ENCODE measurements around the gene ATP9A.
"Not testable (repeated sequence)": the region's sequence is repeated elsewhere in the genome, so short reads cannot be mapped to it uniquely, and the experiment has no call there.

The ATP9A gene

DNA sequence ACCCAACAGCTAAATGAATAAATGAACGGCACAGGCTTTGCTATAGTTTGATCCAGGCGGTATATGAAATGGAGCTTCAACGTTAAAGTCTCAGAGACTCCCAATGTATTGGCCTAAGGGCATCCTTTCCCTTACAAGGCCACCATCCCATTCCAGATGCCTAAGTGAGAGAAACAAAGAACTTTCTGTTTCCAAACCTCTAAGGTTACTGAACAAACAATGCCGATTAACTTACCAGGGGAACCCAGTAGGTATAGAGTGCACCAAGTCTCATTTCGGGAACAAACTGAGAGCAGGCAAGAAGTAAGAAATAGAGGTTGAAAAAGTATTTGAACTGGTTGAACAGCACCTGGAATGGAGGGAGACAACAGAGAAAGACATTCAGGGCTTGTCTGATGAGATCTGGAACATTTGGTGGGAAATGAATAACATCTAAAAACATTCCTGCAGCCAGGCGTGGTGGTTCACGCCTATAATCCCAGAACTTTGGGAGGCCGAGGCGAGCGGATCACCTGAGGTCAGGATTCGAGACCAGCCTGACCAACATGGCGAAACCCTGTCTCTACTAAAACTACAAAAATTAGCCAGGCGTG is 42.5 kb downstream of the ATP9A start:
- no peak overlapping the region for H2AFZ ChIP-seq (ENCODE audit: low read length)
- no peak overlapping the region for H3K9ac ChIP-seq (ENCODE audit: low read length)
- H3K4me1 ChIP-seq (ENCODE audit: insufficient read depth, low read length, severe bottlenecking), result no peaks in the 10 kb centered on the region
- H4K20me1 ChIP-seq (ENCODE audit: insufficient read depth, low read length), result no peaks in the 10 kb centered on the region
- no peaks in the 10 kb centered on the region for H3K27me3 ChIP-seq (ENCODE audit: insufficient read depth, low read length)
- H3K79me2 ChIP-seq (ENCODE audit: insufficient read depth, low read length), result no peaks in the 10 kb centered on the region
- no peak overlapping the region for H3K27ac ChIP-seq (ENCODE audit: low read depth, low read length, poor library complexity, severe bottlenecking)
- no peak overlapping the region for H3K4me3 ChIP-seq (ENCODE audit: low read depth, low read length, poor library complexity, severe bottlenecking)
- H3K9me3 ChIP-seq (ENCODE audit: low read length), result no peaks in the 10 kb centered on the region
- no peak overlapping the region for H3K4me2 ChIP-seq (ENCODE audit: low read length)
- H3K36me3 ChIP-seq (ENCODE audit: insufficient read depth, low read length), result no peaks in the 10 kb centered on the region
- TF ChIP-seq EZH2 (IDR thresholded peaks at IDR 0.05; ENCODE audit: borderline replicate concordance, low read length), result no peak
- TF ChIP-seq, protein P1, sequence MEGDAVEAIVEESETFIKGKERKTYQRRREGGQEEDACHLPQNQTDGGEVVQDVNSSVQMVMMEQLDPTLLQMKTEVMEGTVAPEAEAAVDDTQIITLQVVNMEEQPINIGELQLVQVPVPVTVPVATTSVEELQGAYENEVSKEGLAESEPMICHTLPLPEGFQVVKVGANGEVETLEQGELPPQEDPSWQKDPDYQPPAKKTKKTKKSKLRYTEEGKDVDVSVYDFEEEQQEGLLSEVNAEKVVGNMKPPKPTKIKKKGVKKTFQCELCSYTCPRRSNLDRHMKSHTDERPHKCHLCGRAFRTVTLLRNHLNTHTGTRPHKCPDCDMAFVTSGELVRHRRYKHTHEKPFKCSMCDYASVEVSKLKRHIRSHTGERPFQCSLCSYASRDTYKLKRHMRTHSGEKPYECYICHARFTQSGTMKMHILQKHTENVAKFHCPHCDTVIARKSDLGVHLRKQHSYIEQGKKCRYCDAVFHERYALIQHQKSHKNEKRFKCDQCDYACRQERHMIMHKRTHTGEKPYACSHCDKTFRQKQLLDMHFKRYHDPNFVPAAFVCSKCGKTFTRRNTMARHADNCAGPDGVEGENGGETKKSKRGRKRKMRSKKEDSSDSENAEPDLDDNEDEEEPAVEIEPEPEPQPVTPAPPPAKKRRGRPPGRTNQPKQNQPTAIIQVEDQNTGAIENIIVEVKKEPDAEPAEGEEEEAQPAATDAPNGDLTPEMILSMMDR (IDR thresholded peaks at IDR 0.05; ENCODE audit: low read length), result no peak
- H3K9me2 ChIP-seq (ENCODE audit: low read depth, low read length), result no peaks in the 10 kb centered on the region
- H3F3A ChIP-seq (ENCODE audit: insufficient read depth, low read length), result no peaks in the 10 kb centered on the region

DNA sequence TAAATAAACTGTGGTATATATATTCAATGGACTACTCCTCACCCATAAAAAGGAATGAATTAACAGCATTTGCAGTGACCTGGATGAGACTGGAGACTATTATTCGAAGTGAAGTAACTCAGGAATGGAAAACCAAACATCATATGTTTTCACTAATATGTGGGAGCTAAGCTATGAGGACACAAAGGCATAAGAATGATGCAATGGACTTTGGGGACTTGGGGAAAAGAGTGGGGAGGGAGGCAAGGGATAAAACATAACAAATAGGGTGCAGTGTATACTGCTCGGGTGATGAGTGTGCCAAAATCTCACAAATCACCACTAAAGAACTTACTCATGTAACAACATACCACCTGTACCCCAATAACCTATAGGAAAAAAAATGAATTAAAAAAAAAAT is 45.2 kb downstream of the ATP9A start:
- H3K9me3 ChIP-seq (ENCODE audit: low read length); H2AFZ ChIP-seq (ENCODE audit: low read length); H3F3A ChIP-seq (ENCODE audit: insufficient read depth, low read length); H3K27ac ChIP-seq (ENCODE audit: low read depth, low read length, poor library complexity, severe bottlenecking); H3K79me2 ChIP-seq (ENCODE audit: insufficient read depth, low read length); H3K27me3 ChIP-seq (ENCODE audit: insufficient read depth, low read length); H3K9ac ChIP-seq (ENCODE audit: low read length); H3K4me1 ChIP-seq (ENCODE audit: insufficient read depth, low read length, severe bottlenecking); H3K4me3 ChIP-seq (ENCODE audit: low read depth, low read length, poor library complexity, severe bottlenecking); H3K4me2 ChIP-seq (ENCODE audit: low read length); H3K36me3 ChIP-seq (ENCODE audit: insufficient read depth, low read length); H3K9me2 ChIP-seq (ENCODE audit: low read depth, low read length); H4K20me1 ChIP-seq (ENCODE audit: insufficient read depth, low read length): not testable (repeated sequence)

DNA sequence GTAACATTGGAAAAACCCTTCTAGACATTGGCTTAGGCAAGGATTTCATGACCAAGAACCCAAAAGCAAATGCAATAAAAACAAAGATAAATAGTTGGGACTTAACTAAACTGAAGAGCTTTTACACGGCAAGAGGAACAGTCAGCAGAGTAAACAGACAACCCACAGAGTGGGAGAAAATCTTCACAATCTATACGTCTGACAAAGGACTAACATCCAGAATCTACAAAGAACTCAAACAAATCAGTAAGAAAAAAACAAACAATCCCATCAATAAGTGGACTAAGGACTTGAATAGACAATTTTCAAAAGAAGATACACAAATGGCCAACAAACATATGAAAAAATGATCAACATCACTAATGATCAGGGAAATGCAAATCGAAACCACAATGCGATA is 45.9 kb downstream of the ATP9A start:
- not testable (repeated sequence) for H3K4me1 ChIP-seq (ENCODE audit: insufficient read depth, low read length, severe bottlenecking)

DNA sequence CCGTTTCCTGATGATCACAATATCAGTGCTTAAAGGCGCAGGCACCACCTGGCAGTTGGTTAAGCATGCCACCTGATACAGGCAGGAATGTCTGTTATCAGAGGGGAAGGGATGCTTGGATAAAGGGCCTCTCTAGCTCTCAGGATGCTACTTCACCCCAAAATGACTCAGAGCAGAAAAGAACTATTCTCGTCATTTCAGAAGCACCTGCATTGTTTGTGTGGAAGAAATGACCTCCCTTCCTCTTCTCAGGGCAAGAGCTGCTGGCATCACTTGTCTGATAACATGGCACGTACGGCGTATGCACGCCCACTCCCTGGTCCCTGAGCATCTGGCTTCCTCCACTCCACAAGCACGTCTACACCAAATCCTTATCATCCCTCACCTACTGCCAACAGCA is 47.3 kb downstream of the ATP9A start:
- Histone ChIP-seq H3K79me2 (ENCODE audit: insufficient read depth, low read length) (no peaks in the 10 kb centered on the region), H3K4me3 (ENCODE audit: low read depth, low read length, poor library complexity, severe bottlenecking) (no peak overlapping the region), H3K9me3 (ENCODE audit: low read length) (no peaks in the 10 kb centered on the region), H3K36me3 (ENCODE audit: insufficient read depth, low read length) (no peaks in the 10 kb centered on the region), H3K27me3 (ENCODE audit: insufficient read depth, low read length) (no peaks in the 10 kb centered on the region), H3K9me2 (ENCODE audit: low read depth, low read length) (no peaks in the 10 kb centered on the region), H2AFZ (ENCODE audit: low read length) (no peak overlapping the region), H3K4me1 (ENCODE audit: insufficient read depth, low read length, severe bottlenecking) (no peaks in the 10 kb centered on the region), H3K27ac (ENCODE audit: low read depth, low read length, poor library complexity, severe bottlenecking) (no peak overlapping the region), H4K20me1 (ENCODE audit: insufficient read depth, low read length) (no peaks in the 10 kb centered on the region), H3F3A (ENCODE audit: insufficient read depth, low read length) (no peaks in the 10 kb centered on the region), H3K9ac (ENCODE audit: low read length) (no peak overlapping the region), H3K4me2 (ENCODE audit: low read length) (no peak overlapping the region)
- TF ChIP-seq, protein P1 (IDR thresholded peaks at IDR 0.05; ENCODE audit: low read length), result no peak
- TF ChIP-seq EZH2 (IDR thresholded peaks at IDR 0.05; ENCODE audit: borderline replicate concordance, low read length), result no peak

More for the DNA sequence above, 45.9 kb downstream of the ATP9A start:
- H3K9me3 ChIP-seq (ENCODE audit: low read length); H3F3A ChIP-seq (ENCODE audit: insufficient read depth, low read length); H3K9me2 ChIP-seq (ENCODE audit: low read depth, low read length); H3K9ac ChIP-seq (ENCODE audit: low read length); H3K79me2 ChIP-seq (ENCODE audit: insufficient read depth, low read length); H3K36me3 ChIP-seq (ENCODE audit: insufficient read depth, low read length); H3K27me3 ChIP-seq (ENCODE audit: insufficient read depth, low read length); H3K27ac ChIP-seq (ENCODE audit: low read depth, low read length, poor library complexity, severe bottlenecking); H4K20me1 ChIP-seq (ENCODE audit: insufficient read depth, low read length); H2AFZ ChIP-seq (ENCODE audit: low read length); H3K4me2 ChIP-seq (ENCODE audit: low read length); H3K4me3 ChIP-seq (ENCODE audit: low read depth, low read length, poor library complexity, severe bottlenecking): not testable (repeated sequence)
